ENCODE data around the gene KRTAP10-2. TPM values are rescaled to one million over a fixed set of nuclear protein-coding genes. Genes with fewer than 3 reads are reported as not detected.

Gene KRTAP10-2
- total RNA-seq, 4 donors from 2014 or later, result not detected

DNA sequence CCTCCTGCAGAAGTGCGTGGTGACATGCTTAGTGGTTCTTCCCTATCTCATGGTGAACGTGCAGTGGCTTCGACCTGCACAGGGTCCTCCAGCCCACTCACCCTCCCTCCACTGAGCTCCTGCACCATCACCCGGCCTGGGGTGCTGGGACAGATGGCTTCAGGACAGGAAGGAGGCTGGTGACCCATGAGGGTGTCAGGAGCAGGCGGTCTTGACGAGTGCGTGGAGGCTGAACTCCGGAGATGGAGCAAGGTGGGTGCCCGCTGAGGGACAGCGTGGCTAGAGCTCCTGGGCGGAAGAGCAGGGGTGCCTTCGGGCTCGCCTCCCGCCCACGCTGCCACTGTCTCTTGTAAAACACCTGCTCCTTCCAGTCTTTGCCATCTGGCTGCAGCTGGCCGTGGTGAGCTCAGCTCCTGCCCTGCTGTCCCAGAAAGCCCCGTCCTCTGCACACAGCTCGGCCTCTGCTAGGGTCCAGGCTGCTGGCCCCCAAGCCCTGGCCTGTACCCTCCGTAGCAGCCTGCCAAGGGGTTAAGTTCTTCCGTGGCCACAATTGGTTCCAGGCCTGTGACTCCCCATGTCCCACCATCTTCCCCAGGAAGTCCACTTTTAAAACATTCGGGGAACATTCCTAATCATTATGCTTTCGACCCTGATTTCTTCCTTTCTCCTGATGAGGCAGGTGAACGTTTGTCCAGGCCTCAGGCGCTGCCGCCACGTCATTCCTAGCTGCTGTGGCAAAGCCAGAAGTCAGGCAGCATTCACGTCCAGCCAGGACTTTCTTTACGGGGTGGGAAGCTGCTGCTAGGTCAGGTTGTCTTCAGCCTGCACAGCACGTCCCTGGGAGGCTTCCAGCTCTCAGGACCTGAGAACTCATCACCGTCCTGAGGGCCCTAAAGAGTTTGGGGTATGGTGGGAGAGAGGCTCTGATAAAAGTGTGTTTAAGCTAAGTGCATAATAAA lies 19.4 kb downstream of the KRTAP10-2 start:
- Histone ChIP-seq H3K4me3 (replicated peaks in 1 of 3) (no peak overlapping the region), H3K36me3 (no peaks in the 10 kb centered on the region), H3K9me3 (no peaks in the 10 kb centered on the region), H3K27ac (no peak overlapping the region), H3K4me1 (no peaks in the 10 kb centered on the region), H3K27me3 (no peaks in the 10 kb centered on the region)
- 82 to 90% methylated on average over 24 to 30 of the region's 30 CpGs for WGBS, 2 donors
- no peak for TF ChIP-seq POLR2A (IDR thresholded peaks at IDR 0.05)
- TF ChIP-seq, protein P1, sequence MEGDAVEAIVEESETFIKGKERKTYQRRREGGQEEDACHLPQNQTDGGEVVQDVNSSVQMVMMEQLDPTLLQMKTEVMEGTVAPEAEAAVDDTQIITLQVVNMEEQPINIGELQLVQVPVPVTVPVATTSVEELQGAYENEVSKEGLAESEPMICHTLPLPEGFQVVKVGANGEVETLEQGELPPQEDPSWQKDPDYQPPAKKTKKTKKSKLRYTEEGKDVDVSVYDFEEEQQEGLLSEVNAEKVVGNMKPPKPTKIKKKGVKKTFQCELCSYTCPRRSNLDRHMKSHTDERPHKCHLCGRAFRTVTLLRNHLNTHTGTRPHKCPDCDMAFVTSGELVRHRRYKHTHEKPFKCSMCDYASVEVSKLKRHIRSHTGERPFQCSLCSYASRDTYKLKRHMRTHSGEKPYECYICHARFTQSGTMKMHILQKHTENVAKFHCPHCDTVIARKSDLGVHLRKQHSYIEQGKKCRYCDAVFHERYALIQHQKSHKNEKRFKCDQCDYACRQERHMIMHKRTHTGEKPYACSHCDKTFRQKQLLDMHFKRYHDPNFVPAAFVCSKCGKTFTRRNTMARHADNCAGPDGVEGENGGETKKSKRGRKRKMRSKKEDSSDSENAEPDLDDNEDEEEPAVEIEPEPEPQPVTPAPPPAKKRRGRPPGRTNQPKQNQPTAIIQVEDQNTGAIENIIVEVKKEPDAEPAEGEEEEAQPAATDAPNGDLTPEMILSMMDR (IDR thresholded peaks at IDR 0.05), result no peak
- DNase-seq, result no peak
- intact Hi-C loops (cut with DNase I), result no loop called here

DNA sequence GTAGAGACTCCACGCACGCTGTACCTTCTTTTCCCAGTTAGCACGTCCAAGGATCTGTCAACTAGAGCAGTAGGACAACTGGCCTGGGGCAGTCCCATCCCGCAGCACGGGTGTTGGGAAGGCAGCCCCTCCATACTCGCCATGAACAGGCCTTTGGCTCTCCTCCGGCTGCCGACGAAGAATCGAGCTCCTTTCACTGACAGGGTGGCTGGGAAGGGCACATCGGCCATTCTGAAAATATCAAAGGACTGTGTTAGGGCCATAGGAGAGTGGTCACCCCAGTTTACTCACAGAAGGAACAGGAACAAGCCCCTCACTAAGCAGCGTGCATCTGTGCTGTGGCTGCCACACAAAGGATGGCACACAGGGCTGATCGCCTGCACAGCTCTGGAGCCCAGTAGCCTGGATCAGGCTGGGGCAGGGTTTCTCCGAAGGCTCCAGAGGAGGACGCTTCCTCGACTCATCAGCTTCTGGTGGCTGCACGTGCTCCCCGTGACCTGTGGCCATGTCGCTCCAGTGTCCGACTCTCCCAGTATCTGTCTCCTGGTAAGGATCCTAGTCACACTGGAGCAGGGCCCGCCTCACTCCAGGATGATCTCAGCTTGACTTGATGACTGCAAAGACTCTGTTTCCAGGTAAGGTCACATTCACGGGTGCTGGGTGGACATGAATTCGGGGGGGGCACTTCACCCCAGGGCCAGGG lies 20.3 kb downstream of the KRTAP10-2 start:
- no peak for TF ChIP-seq POLR2A (IDR thresholded peaks at IDR 0.05)
- TF ChIP-seq, protein P1 (IDR thresholded peaks at IDR 0.05), result no peak
- Histone ChIP-seq H3K4me3 (replicated peaks in 1 of 3) (no peak overlapping the region), H3K27ac (no peak overlapping the region), H3K9me3 (no peaks in the 10 kb centered on the region), H3K27me3 (no peaks in the 10 kb centered on the region), H3K36me3 (no peaks in the 10 kb centered on the region), H3K4me1 (no peaks in the 10 kb centered on the region)
- no peak for DNase-seq
- intact Hi-C loops (cut with DNase I), result no loop called here
- 89 to 91% methylated on average over 14 to 22 of the region's 23 CpGs for WGBS, 2 donors

DNA sequence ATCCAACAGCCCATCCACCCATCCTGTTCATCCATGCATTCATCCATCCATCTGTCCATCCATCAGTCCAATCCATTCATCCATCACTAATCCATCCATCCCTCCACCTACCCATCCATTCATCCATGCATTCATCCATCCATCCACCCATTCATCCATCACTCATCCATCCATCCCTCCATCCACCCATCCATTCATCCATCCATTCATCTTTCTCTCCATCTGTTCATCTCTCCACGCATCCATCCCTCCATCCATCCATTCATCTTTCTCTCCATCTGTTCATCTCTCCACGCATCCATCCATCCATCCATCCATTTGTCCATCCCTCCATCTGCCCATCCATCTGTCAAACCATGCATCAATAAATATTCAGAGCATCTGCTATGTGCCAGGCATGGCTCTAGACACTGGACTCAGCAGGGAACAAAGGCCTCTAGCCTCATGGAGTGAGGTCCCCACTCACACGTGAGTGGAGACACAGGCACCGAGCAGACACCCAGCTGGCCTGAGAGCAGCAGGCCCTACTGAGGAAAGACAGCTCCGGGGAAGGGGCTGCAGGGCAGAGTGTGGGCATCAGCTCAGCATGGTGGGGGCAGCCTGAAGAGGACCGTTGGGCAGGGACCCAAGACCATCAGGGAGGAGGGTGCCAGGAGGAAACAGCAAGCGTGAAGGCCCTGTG lies 20.9 kb downstream of the KRTAP10-2 start:
- no peak for TF ChIP-seq POLR2A (IDR thresholded peaks at IDR 0.05)
- TF ChIP-seq, protein P1 (IDR thresholded peaks at IDR 0.05), result no peak
- Histone ChIP-seq H3K27me3 (no peaks in the 10 kb centered on the region), H3K27ac (no peak overlapping the region), H3K4me3 (replicated peaks in 1 of 3) (no peak overlapping the region), H3K36me3 (no peaks in the 10 kb centered on the region), H3K4me1 (no peaks in the 10 kb centered on the region), H3K9me3 (no peaks in the 10 kb centered on the region)
- intact Hi-C loops (cut with DNase I), result no loop called here
- no peak for DNase-seq
- WGBS, 2 donors, result 87 to 90% methylated on average over 7 of the region's 7 CpGs

DNA sequence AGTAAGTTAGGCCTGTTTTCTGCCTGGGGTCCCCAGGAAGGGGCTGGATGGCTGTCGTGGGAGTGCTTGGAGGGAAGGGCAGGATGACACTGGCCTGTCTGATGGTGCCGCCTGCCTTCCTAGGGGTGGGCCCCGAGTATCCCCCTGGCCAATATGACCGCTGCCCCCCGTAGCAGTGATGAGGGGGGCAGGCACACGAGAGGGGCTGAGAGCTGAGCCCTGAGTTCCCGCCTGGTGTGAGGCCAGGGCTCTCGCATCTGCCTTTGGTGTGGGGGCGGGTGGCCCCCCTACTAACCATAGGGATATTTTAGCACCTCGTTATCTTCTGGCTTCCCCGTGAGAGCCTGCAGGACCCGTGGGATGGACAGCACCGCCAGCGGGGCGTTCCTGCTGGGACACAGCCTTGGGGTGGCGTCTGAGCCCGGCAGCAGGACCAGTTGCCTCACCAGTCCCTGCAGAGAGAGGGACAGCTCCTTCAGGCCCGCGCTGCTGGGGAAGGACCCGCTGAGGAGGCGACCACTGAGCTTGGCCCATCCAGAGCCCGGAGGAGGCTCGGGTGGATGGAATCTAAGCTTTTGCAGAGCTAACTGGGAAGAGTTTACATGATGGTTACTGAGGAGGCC lies 21.7 kb downstream of the KRTAP10-2 start:
- DNase-seq, result no peak
- Histone ChIP-seq H3K27ac (no peak overlapping the region), H3K36me3 (no peaks in the 10 kb centered on the region), H3K4me3 (replicated peaks in 1 of 3) (no peak overlapping the region), H3K4me1 (no peaks in the 10 kb centered on the region), H3K27me3 (no peaks in the 10 kb centered on the region), H3K9me3 (no peaks in the 10 kb centered on the region)
- 84 to 90% methylated on average over 16 to 23 of the region's 23 CpGs for WGBS, 2 donors
- TF ChIP-seq POLR2A (IDR thresholded peaks at IDR 0.05), result no peak
- TF ChIP-seq, protein P1 (IDR thresholded peaks at IDR 0.05), result no peak
- intact Hi-C loops (cut with DNase I), result no loop called here
